OCI-LY1 (cell line): ENCODE measurements around the gene SIX1.

ENCODE experiments used
- CTCF ChIP-seq: fragments of 200-600 bp; sonication (generic), shearing (Covaris generic); IDR thresholded peaks from 2 replicates; pipeline ENCODE4 v1.5.1; 2017; ENCODE audit warnings: mild to moderate bottlenecking, antibody characterized with exemption, low read length, moderate library complexity, mixed read lengths
- EZH2 ChIP-seq: fragments of 200-600 bp; sonication (generic), shearing (Covaris generic); IDR thresholded peaks from 2 replicates; pipeline ENCODE4 v1.8.0; 2017; ENCODE audit warnings: borderline replicate concordance, mixed run types, mild to moderate bottlenecking, antibody characterized with exemption, low read length, moderate library complexity, mixed read lengths

GRCh38 chr14:60602291-60602690 is 47.0 kb downstream of the SIX1 start:
- TF ChIP-seq CTCF = no peak
- TF ChIP-seq EZH2 = no peak
